Kidney epithelial cell (primary cell): ENCODE results near the gene CRELD2. TPM values are rescaled to one million over a fixed set of nuclear protein-coding genes. Genes with fewer than 3 reads are reported as not detected.
A peak's percentile ranks its signal among the peaks of the same experiment; 100 is the strongest.

Experiments used
- DNase-seq: peaks from one replicate; pipeline ENCODE4 v3.0.0-alpha.2; 2010; ENCODE audit warnings: low read depth
- H3K27me3 ChIP-seq: 2 replicates; pipeline ENCODE4 v1.6.0; 2011; ENCODE audit warnings: low read length; ENCODE audit not compliant: control insufficient read depth, insufficient read depth
- H3K36me3 ChIP-seq: 2 replicates; pipeline ENCODE4 v1.5.1; 2011; ENCODE audit warnings: low read length; ENCODE audit not compliant: control insufficient read depth, insufficient read depth
- H3K4me3 ChIP-seq: 2 replicates; pipeline ENCODE4 v1.5.1; 2011; ENCODE audit warnings: low read depth, mild to moderate bottlenecking, control low read depth, low read length
- total RNA-seq: library from RNA; depleted of rRNA; stranded (reverse); fragments of >200 nt; gene quantifications from 2 replicates; pipeline ENCODE4 v1.2.3, GENCODE V29; 2015
- TF ChIP-seq, protein P1 (sequence below): IDR thresholded peaks from 2 replicates; pipeline ENCODE4 v1.5.1; 2011; ENCODE audit warnings: mild to moderate bottlenecking, moderate library complexity, low read length, control low read depth, inconsistent platforms; ENCODE audit not compliant: insufficient read depth, poor library complexity, severe bottlenecking

The CRELD2 gene
- total RNA-seq, 1 donor from 2014 or later = 68.2 TPM

DNA sequence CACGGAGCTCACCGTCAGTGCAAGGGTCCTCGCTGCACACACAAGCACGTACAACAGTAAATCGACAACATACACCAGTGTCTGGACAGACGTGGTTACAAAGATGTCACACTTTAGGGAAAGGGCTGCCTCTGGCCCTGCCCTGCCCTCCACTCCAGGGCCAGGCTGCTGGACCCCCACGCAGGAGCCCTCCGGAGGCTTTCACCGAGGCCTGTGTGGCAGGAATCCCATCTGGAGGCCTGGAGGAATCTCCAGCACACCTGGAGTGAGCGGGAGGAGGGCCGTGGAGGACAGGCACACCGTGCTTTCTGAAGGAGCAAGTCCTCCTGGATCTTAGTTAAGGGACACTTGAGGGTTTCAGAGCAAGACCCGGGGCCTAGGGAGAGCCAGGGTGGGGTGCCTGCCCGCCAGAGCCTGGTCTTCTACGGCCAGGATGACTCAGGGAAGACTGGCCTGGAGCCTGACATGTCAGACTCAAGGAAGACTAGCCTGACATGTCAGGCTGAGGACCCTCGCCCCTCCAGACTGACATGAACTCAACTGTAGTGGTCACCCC is 40.0 kb downstream of the CRELD2 start:
- no peaks in the 10 kb centered on the region for H3K27me3 ChIP-seq
- no peak for DNase-seq

DNA sequence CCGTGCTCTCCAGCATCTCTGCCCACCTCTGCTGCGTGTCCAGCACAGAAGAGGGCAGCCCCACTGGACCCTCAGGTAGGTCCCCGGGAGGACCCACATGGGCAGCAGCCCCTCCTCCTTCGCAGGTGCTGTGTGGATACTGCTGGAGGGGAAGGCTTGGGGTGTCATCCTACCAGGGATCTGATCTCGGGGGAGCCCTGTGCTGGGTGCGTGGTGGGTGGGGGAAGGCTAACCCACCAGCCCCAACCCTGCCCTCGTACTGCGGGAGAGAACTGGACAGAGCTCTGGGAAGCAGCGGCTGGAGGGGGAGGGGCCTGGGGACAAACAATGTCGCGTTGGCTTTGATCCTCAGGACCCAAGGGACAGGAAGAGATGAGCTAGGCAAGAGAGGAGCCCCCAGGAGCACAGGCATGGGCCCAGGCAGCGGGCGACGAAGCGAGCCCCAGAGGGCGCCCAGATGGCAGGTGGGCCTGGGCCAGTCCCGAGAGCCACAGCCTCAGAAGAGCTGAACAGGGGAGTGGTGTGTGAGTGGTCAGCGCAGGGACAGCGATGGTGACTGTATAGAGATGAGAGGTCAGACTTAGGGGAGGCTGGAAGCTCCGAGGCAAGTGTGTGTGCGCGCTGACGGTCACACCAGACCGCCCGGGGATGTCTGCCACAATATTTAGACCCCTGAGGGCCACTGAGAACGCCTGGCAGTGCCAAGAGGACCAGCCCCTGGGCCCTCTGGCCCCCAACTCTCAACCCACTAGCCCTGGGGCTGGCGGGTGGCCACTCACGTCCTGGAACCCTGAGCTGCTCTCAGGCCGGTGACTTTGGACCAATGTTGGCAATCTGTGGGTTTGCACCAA is 40.7 kb downstream of the CRELD2 start:
- peaks cover 6% of the 10 kb centered on the region for H3K36me3 ChIP-seq
- no peak for DNase-seq
- H3K27me3 ChIP-seq = no peaks in the 10 kb centered on the region
- peak overlapping the region; percentile 80 for H3K4me3 ChIP-seq
- TF ChIP-seq, protein P1, sequence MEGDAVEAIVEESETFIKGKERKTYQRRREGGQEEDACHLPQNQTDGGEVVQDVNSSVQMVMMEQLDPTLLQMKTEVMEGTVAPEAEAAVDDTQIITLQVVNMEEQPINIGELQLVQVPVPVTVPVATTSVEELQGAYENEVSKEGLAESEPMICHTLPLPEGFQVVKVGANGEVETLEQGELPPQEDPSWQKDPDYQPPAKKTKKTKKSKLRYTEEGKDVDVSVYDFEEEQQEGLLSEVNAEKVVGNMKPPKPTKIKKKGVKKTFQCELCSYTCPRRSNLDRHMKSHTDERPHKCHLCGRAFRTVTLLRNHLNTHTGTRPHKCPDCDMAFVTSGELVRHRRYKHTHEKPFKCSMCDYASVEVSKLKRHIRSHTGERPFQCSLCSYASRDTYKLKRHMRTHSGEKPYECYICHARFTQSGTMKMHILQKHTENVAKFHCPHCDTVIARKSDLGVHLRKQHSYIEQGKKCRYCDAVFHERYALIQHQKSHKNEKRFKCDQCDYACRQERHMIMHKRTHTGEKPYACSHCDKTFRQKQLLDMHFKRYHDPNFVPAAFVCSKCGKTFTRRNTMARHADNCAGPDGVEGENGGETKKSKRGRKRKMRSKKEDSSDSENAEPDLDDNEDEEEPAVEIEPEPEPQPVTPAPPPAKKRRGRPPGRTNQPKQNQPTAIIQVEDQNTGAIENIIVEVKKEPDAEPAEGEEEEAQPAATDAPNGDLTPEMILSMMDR = no peak

More for the DNA sequence above, 40.0 kb downstream of the CRELD2 start:
- Histone ChIP-seq H3K4me3 (no peak overlapping the region), H3K36me3 (peaks cover 6% of the 10 kb centered on the region)
- TF ChIP-seq, protein P1 = no peak

DNA sequence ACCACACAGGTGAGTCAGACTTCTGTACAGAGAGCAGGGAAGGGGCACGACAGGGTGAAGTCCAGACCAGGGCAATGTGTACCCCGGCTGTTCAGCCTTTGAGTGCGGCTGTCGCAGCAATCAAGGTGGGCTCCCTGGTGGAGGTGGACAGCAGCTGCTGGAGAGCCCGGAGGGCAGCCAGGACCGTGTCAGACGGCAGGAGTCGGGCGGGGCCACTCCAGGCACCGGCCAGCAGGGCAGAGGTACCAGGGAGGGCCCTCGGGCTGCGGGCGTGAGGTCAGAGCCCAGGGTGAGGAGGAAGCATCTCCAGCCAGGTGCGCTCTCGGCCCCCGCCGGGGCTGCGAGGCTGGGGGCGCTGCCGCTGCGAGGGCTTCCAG is 41.3 kb downstream of the CRELD2 start:
- Histone ChIP-seq H3K36me3 (peaks cover 6% of the 10 kb centered on the region), H3K4me3 (peak overlapping the region; percentile 80), H3K27me3 (no peaks in the 10 kb centered on the region)
- TF ChIP-seq, protein P1 = no peak
- no peak for DNase-seq

DNA sequence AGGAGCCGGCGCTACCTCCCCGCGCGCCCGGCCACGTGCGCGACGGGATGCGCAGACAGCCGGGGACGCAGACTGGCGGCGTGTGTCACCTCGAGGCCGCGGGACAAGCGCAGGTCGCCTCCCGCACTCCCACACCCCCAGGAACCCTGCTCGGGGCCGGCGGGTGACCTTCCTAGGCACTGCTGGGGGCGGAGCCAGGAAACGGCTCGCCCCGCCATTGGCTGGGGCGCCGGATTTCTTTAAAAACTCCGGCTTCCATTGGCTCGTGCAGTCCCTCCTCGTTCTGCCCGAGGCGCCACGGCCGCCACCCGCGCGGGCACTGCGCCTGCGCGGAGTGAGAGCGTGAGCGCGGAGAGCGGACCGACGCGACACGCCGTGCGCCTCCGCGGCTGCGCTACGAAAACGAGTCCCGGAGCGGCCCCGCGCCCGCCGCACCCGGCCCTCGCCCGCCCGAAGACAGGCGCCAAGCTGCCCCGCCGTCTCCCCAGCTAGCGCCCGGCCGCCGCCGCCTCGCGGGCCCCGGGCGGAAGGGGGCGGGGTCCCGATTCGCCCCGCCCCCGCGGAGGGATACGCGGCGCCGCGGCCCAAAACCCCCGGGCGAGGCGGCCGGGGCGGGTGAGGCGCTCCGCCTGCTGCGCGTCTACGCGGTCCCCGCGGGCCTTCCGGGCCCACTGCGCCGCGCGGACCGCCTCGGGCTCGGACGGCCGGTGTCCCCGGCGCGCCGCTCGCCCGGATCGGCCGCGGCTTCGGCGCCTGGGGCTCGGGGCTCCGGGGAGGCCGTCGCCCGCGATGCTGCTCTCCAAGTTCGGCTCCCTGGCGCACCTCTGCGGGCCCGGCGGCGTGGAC is 41.9 kb downstream of the CRELD2 start, which contains the start of gene PIM3:
Gene PIM3 (plus strand): TSS at position 614 of the 846 bp plus-strand sequence. CDS start 176 bp downstream, at position 790.
- no peaks in the 10 kb centered on the region for H3K27me3 ChIP-seq
- DNase-seq = peak; percentile 58
- H3K4me3 ChIP-seq = peak within 1 kb of the TSS; percentile 80
- H3K36me3 ChIP-seq = peaks cover 6% of the 10 kb centered on the region
- TF ChIP-seq, protein P1 = no peak

DNA sequence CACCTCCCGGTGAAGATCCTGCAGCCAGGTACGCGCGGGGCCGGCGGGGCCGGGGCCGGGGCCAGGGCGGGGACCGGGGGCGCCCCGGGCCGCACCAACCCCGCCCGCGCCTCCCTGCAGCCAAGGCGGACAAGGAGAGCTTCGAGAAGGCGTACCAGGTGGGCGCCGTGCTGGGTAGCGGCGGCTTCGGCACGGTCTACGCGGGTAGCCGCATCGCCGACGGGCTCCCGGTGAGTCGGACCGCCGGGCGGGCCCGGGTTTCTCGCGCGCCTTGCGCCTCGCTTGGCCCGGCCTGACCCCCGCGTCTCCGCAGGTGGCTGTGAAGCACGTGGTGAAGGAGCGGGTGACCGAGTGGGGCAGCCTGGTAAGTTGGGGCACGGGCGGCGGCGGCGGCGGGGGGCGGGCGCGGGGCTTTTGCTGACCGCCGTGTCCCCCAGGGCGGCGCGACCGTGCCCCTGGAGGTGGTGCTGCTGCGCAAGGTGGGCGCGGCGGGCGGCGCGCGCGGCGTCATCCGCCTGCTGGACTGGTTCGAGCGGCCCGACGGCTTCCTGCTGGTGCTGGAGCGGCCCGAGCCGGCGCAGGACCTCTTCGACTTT is 42.7 kb downstream of the CRELD2 start:
- DNase-seq = no peak
- Histone ChIP-seq H3K27me3 (no peaks in the 10 kb centered on the region), H3K36me3 (peaks cover 6% of the 10 kb centered on the region), H3K4me3 (peak overlapping the region; percentile 80)
- TF ChIP-seq, protein P1 = no peak
